SJSA1 (cell line): ENCODE results near the gene TBL1X. TPM values are rescaled to one million over a fixed set of nuclear protein-coding genes. Genes with fewer than 3 reads are reported as not detected.
A peak's percentile ranks its signal among the peaks of the same experiment; 100 is the strongest.
"Not testable (repeated sequence)": the region's sequence is repeated elsewhere in the genome, so short reads cannot be mapped to it uniquely, and the experiment has no call there.

Experiments used
- DNase-seq, 2 experiments: peaks; one replicate each; pipeline ENCODE4 v3.0.0-alpha.2; 2015 to 2020; ENCODE audit warnings: low spot score in 2 of 2, low read depth in 1 of 2
- H3K27ac ChIP-seq: fragments of 250-450 bp; sonication (Bioruptor Pico); 2 replicates; pipeline ENCODE4 v1.5.1; 2020; ENCODE audit warnings: mild to moderate bottlenecking, moderate library complexity
- H3K27me3 ChIP-seq: fragments of 250-450 bp; sonication (Bioruptor Pico); replicated peaks from 2 replicates; pipeline ENCODE4 v1.5.1; 2020; ENCODE audit warnings: mild to moderate bottlenecking, moderate library complexity
- H3K36me3 ChIP-seq: fragments of 250-450 bp; sonication (Bioruptor Pico); 2 replicates; pipeline ENCODE4 v1.5.1; 2020; ENCODE audit warnings: mild to moderate bottlenecking
- H3K4me1 ChIP-seq: fragments of 250-450 bp; sonication (Bioruptor Pico); replicated peaks from 2 replicates; pipeline ENCODE4 v1.6.1; 2021; ENCODE audit warnings: mild to moderate bottlenecking
- H3K4me3 ChIP-seq: fragments of 250-450 bp; sonication (Bioruptor Pico); 2 replicates; pipeline ENCODE4 v1.5.1; 2020; ENCODE audit warnings: mild to moderate bottlenecking
- H3K9me3 ChIP-seq: fragments of 250-450 bp; sonication (Bioruptor Pico); replicated peaks from 2 replicates; pipeline ENCODE4 v1.5.1; 2020; ENCODE audit warnings: mild to moderate bottlenecking
- total RNA-seq: library from RNA; depleted of rRNA; stranded (reverse); fragments of >200 nt; shearing (Covaris generic); gene quantifications from 2 replicates; pipeline ENCODE4 v1.2.3, GENCODE V29; 2014; rRNA removed

The TBL1X gene
- total RNA-seq: 13.1 and 21.4 TPM in 2 replicates

DNA sequence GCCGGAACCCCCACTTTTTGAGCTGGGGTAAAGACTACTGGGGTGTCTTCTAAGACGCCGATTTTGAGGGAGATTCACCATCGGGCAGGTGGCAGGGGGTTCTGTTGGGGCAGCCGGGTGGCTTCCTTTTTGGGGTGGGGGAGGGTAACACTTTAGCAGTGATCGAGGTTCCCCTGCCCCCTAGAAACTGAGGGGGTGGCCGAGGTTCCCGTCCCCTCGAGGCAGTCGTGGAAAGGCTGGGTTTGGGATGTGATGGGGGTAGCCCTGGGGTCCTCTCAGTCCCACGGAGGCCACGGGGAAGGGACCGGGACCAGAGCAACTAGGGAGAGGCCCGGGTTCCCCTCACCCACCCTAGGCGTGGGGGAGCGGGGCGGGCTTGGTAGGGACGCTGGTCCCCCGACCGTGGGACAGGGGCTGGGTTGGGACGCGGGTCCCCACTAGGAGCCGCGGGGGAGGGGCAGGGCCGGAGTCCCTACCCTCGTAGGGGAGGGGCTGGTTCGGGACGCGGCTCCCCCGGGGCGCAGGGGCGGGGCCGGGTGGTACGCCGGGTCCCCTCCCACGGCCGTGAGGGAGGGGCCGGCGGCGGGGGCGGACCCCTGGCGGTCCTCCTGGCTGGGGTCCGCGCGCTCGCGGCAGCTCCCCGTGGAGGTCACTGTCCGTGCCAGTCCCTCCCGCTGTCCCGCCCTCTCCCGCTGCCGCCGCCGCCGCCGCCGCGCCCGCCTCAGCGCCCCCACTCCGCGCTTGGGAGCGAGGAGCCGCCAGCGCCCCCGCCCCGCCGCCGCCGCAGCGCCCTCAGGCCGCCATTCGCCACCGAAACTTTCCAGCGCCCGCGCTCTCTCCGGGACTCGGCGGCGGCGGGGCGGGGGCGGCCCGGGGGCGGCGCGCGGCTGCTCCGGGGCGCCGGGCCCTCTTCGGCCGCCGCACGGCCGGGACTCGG lies at the start of gene TBL1X:
Gene TBL1X, plus strand, starts transcription at position 624 of the 937 bp plus-strand sequence. CDS start 188,529 bp downstream, outside the sequence.
- DNase-seq: peak; percentile 19 to 56
- peaks cover 4% of the 10 kb centered on the region; the same call in 1 of the 2 replicates for H3K36me3 ChIP-seq
- H3K27ac ChIP-seq: peak within 1 kb of the TSS; percentile 46
- peaks cover 37% of the 10 kb centered on the region for H3K4me1 ChIP-seq
- H3K27me3 ChIP-seq: no peaks in the 10 kb centered on the region
- peak within 1 kb of the TSS; percentile 78 for H3K4me3 ChIP-seq
- H3K9me3 ChIP-seq: no peaks in the 10 kb centered on the region

DNA sequence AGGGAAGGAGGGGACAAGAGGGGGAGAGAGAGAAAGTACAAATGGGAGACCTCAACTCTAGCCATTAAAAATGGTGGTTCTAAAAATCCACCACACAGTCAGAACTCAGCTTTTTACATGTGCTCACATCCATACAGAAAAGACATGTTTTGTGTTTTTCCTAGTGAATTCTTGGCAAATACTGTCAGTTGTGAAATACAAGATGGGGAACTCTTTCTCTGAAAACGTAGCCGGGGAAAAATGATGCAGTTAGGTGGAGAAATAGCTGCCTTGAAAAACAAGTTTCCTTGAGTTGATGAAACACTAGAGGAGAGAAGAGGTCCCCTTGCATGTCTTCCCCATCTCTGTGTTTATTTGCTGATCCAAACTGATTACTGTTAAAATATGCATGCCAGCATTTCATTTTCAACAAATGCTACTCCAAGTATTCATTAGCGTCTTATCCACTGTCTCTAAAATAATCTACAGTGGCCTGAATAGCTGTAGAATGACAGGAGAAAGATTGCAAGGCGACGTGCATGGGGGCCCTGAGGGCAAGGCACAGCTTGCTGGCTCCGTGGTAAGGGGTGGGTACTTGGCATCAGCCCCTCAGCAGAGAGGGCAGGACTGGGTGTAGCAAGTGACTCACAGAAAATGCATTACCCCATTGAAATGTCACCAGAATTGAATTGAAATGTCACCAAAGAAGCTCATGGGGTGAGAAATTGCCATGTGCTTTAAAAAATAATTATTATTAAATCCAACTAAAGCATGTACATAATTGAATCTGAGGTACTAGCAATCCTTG lies 48.1 kb upstream of the TBL1X start:
- DNase-seq: no peak
- H3K27me3 ChIP-seq: no peaks in the 10 kb centered on the region
- H3K9me3 ChIP-seq: no peaks in the 10 kb centered on the region
- H3K27ac ChIP-seq: no peak overlapping the region
- H3K4me3 ChIP-seq: no peak overlapping the region
- no peaks in the 10 kb centered on the region for H3K36me3 ChIP-seq
- H3K4me1 ChIP-seq: peaks cover 5% of the 10 kb centered on the region

DNA sequence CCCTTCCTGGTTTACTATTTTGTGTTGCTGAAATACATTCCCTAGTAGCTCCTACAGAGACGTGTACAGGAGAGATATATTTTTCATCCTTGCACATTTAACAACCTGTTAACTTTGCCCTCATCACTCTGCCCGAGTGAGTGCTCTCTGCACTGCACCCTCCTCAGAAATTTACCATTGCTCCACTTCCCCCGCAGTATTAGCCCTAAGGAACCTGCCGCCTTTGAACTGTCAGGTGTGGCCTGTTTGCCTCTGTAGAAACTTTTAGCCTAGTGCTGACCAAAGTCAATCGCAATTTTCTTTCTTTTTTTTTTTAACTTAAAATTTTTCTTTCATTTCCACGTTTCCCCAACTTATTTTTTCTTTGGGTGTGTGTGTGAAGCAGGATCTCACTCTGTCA lies 46.6 kb upstream of the TBL1X start:
- H3K27me3 ChIP-seq: no peaks in the 10 kb centered on the region
- H3K4me3 ChIP-seq: no peak overlapping the region
- H3K9me3 ChIP-seq: no peaks in the 10 kb centered on the region
- DNase-seq: no peak
- peaks cover 5% of the 10 kb centered on the region for H3K4me1 ChIP-seq
- H3K27ac ChIP-seq: no peak overlapping the region
- no peaks in the 10 kb centered on the region for H3K36me3 ChIP-seq

- no peak for DNase-seq
- Histone ChIP-seq H3K4me1 (peaks cover 5% of the 10 kb centered on the region), H3K4me3 (no peak overlapping the region), H3K36me3 (no peaks in the 10 kb centered on the region), H3K9me3 (no peaks in the 10 kb centered on the region), H3K27me3 (no peaks in the 10 kb centered on the region), H3K27ac (no peak overlapping the region)
Observed at GRCh38 chrX:9420275-9421265, 44.3 kb upstream of the TBL1X start.

DNA sequence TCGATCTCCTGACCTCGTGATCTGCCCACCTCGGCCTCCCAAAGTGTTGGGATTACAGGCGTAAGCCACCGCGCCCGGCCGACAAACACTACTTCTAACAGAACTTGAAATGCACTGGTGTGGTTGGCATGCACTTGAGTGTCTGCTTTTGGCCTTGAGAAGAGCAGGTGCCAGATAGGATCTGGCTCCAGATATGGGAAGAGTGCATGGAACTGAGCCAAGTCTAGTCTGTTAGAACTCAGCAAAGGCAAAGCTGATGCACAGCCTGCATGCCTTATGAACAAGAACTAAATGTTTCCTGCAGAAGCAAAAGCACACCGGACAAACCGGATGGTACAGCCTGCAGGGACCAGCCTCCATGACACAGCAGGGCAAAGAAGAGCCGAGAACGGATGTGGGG lies 35.1 kb upstream of the TBL1X start:
- H3K27ac ChIP-seq: no peak overlapping the region
- H3K9me3 ChIP-seq: no peaks in the 10 kb centered on the region
- no peak overlapping the region for H3K4me3 ChIP-seq
- no peaks in the 10 kb centered on the region for H3K4me1 ChIP-seq
- no peaks in the 10 kb centered on the region for H3K36me3 ChIP-seq
- no peaks in the 10 kb centered on the region for H3K27me3 ChIP-seq
- DNase-seq: no peak

DNA sequence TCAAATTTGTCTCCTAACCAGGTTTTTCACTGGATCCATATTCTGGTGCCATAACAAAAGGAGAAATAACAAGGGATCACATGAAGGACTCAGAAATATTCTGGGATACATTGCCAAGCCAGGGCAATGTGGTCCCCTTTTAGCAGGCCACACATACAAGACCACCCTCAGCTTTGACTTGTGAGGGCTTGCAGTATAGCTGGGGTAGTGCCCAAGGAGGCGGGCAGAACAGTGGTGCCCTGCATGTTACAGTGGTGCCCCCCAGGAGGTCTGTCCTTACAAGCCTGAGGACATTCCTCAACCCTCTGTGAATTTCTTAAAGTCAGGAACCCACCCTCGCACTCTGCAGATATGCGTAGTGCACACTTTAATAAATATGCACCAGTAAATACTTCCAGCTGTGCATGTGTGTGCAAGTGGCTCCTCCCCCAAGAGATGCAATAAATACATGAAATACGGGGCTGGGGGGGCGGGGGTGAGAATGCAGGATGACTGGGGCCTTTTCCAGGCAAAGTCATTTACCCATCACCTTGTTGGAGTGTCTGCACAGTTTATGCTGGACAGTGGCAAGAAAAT lies 34.4 kb upstream of the TBL1X start:
- H3K27ac ChIP-seq: no peak overlapping the region
- DNase-seq: no peak
- no peak overlapping the region for H3K4me3 ChIP-seq
- H3K9me3 ChIP-seq: no peaks in the 10 kb centered on the region
- no peaks in the 10 kb centered on the region for H3K4me1 ChIP-seq
- no peaks in the 10 kb centered on the region for H3K27me3 ChIP-seq
- H3K36me3 ChIP-seq: no peaks in the 10 kb centered on the region

DNA sequence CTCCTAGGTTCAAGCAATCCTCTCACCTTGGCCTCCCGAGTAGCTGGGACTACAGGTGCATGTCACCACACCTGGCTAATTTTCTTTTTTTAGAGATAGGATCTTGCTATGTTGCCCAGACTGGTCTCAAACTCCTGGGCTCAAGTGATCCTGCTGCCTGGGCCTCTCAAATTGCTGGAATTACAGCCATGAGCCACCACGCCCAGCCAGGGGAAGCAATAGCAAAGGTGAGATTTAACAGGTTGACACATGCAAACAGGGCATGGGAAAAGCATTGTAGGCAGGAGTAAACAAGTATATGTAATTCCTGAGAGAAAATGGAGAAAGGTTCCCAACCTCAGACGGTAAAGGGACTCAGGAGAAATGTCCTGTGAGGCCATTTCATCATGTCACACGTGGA lies 33.6 kb upstream of the TBL1X start:
- no peak overlapping the region for H3K4me3 ChIP-seq
- H3K4me1 ChIP-seq: no peaks in the 10 kb centered on the region
- DNase-seq: no peak
- no peak overlapping the region for H3K27ac ChIP-seq
- H3K27me3 ChIP-seq: no peaks in the 10 kb centered on the region
- no peaks in the 10 kb centered on the region for H3K9me3 ChIP-seq
- no peaks in the 10 kb centered on the region for H3K36me3 ChIP-seq

- DNase-seq: no peak
- Histone ChIP-seq H3K4me1 (no peaks in the 10 kb centered on the region), H3K27ac (no peak overlapping the region), H3K27me3 (no peaks in the 10 kb centered on the region), H3K4me3 (no peak overlapping the region), H3K9me3 (no peaks in the 10 kb centered on the region), H3K36me3 (no peaks in the 10 kb centered on the region)
Observed at GRCh38 chrX:9433596-9433995, 31.3 kb upstream of the TBL1X start.

DNA sequence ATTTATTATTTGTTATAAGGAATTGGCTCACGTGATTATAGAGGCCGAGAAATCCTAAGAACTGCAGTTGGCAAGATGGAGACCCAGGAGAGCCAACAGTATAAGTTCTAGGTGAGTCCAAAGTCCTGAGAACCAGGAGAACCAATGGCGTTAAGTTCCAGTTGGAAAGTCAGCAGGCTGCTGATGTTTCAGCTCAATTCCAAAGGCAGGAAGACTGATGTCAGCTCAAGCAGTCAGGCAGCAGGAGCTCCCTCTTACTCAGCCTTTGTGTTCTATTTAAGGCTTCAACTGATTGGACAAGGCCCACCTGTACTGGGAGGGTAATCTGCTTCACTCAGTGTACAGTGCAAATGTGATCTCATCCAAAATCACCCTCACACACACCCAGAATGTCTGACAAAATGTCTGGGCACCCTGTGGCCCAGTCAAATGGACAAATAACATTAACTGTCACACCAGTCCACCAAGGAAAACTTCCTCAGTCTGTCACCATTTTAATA lies 30.8 kb upstream of the TBL1X start:
- H3K27me3 ChIP-seq: no peaks in the 10 kb centered on the region
- H3K27ac ChIP-seq: no peak overlapping the region
- H3K9me3 ChIP-seq: no peaks in the 10 kb centered on the region
- H3K36me3 ChIP-seq: no peaks in the 10 kb centered on the region
- H3K4me3 ChIP-seq: no peak overlapping the region
- DNase-seq: no peak
- no peaks in the 10 kb centered on the region for H3K4me1 ChIP-seq

GRCh38 chrX:9435086-9435485 lies 29.8 kb upstream of the TBL1X start:
- not testable (repeated sequence) for DNase-seq

GRCh38 chrX:9436812-9437211 lies 28.0 kb upstream of the TBL1X start:
- no peak for DNase-seq
- no peaks in the 10 kb centered on the region for H3K27me3 ChIP-seq
- no peak overlapping the region for H3K27ac ChIP-seq
- H3K36me3 ChIP-seq: no peaks in the 10 kb centered on the region
- H3K4me1 ChIP-seq: no peaks in the 10 kb centered on the region
- H3K9me3 ChIP-seq: no peaks in the 10 kb centered on the region
- H3K4me3 ChIP-seq: no peak overlapping the region

More at GRCh38 chrX:9435086-9435485, 29.8 kb upstream of the TBL1X start:
- not testable (repeated sequence) for H3K9me3 ChIP-seq, H3K27me3 ChIP-seq, H3K4me1 ChIP-seq, H3K4me3 ChIP-seq, H3K27ac ChIP-seq, H3K36me3 ChIP-seq

DNA sequence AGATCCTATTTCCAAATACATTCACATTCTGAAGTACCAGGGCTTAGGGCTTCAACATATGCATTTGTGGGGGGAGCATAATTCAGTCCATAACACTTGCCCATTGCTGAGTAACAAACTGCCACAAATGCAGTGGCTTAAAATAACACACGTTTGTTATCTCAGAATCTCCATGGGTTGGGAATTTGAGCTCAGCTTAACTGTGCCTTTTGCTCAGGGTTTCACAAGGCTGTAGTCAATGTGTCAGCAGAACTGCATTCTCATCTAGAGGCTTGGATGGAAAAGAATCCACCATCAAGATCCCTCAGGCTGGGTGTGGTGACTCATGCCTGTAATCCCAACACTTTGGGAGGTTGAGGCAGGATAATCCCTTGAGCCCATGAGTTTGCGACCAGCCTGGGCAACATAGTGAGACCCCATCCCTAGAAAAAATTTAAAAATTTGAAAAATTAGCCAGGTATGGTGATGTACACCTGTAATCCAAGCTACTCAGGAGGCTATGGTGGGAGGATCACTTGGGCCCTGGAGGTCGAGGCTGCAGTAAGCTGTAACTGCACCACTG lies 25.8 kb upstream of the TBL1X start:
- Histone ChIP-seq H3K9me3 (no peaks in the 10 kb centered on the region), H3K27ac (no peak overlapping the region), H3K4me3 (no peak overlapping the region), H3K36me3 (no peaks in the 10 kb centered on the region), H3K27me3 (no peaks in the 10 kb centered on the region), H3K4me1 (no peaks in the 10 kb centered on the region)
- no peak for DNase-seq
